ENCODE data around the gene BORCS5. TPM values are rescaled to one million over a fixed set of nuclear protein-coding genes. Genes with fewer than 3 reads are reported as not detected.

BORCS5 gene
- total and polyA plus RNA-seq, 2 of the 8 experiments (the other 6 are each of a cell fraction or from before 2014, with no cell fraction given): 8.3 to 17.4 TPM

DNA sequence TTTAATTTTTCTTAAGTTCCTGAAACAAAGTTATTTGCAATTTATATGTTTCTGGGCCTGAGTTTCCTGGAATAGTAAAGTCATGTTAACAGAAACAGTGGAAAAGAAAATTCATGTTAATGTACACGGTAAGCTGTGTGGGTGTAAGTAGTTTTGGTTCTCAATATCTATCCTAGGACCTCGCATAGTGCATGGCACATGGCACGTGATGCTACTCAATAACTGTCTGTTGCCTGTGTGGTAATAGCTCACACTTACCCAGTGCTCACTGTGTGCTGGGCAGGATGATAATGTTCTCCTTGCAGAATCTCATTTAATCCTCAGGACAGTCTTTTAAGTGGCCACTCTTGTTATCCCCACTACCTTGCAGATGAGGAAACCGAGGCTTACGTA lies 105.0 kb downstream of the BORCS5 start (continued):
- no peak for TF ChIP-seq CHD7 (IDR thresholded peaks at IDR 0.05; ENCODE audit: insufficient replicate concordance, low read length)
